GM18517 (cell line): Measurements from ENCODE around the gene JAKMIP1.

Experiments used
- ATAC-seq: cut with Tn5 transposase; IDR thresholded peaks from one replicate; pipeline ENCODE4 v1.9.1; 2021; ENCODE audit warnings: mild to moderate bottlenecking, moderate library complexity; ENCODE audit not compliant: unreplicated experiment

The JAKMIP1 gene

DNA sequence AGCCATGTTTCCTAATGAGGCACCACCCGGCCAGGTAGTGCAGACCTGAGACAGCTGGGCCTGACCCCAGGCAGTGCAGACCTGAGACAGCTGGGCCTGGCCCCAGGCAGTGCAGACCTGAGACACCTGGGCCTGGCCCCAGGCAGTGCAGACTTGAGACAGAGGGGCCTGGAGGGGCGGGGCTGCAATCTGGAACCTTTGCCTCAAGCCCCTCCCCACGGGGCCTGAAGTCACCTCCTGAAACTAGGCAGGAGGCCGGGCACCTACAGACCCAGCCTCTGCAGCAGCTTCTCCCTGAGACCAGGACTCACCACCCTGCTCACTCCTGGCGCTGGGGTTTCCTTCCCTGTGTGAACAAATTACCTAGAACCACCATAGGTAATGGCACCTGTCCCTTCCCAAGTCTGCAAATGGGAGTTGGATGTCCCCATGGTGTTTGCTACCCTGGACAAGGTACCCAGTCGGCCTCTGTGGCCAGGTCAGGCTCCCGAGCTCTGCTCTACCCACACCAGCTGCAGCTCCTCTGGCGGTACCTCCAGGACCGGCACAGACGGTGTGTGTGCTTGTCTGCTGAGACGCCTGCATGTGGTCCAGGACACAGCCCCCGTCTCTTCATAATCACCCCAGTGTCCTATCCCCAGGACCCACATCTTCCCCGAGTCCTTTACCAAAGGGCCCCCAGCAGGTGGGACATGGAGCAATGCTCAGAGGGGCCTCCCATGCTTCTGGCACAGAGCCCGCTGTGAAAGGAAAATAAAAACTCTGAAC is 129.0 kb downstream of the JAKMIP1 start:
- no peak for ATAC-seq

DNA sequence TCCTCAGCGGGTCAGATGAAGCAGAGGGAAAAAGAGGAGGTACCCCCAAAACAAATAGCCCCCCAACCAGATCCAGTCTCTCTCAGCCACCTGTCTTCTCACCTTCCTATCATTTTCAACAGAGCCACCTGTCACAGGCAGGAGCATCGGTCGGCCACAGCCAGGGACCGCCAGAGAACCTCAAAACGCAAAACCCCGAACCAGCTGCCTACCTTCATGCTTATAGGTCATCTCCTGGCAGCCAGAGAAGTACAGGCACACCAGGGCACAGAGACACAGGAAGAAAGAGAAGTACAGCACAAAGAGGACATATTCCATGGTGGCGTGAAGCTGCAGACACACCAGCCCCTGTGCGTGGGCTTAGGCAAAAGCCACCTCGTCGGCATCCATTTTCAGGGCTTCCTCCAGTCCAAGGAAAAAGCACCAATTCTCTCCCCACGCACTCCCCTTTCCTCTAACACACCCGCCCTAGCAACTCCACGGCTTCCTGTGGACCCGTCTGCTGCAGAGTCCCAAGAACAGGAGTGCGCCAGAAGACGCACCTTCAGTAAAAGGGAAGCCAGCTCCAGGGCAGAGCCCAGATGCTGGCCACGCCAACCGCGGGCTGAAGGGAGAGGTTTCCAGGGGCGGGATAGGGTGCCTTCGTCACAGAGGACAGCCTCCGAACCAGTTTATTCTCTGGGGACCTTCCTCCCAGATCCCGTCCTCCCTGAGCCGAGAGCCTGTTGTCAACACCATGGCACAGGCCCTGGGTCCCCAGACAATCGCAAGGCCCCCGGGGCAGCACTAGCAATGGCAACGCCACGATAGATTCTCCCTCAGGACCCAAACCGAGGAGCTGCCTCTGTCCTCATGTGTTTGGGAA is 130.3 kb downstream of the JAKMIP1 start:
- no peak for ATAC-seq

DNA sequence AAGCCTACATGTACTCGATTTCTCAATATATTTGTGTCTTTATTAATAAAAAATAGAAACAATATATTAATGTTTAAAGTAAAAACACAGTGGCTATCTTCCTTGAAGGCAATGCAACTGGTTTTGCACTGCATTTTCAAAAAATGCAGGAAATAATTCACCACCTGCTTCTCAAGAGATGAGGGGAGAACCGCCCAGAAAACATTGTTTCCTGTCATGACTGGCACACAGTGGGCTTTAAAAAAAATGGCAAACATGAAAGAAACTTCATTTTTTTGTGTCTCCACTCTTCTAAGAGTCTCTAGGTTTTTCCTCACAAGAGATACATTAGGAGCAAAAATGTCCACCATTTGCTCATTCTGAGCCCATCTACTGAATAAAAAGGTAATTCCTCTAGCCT is 131.4 kb downstream of the JAKMIP1 start:
- ATAC-seq: no peak

DNA sequence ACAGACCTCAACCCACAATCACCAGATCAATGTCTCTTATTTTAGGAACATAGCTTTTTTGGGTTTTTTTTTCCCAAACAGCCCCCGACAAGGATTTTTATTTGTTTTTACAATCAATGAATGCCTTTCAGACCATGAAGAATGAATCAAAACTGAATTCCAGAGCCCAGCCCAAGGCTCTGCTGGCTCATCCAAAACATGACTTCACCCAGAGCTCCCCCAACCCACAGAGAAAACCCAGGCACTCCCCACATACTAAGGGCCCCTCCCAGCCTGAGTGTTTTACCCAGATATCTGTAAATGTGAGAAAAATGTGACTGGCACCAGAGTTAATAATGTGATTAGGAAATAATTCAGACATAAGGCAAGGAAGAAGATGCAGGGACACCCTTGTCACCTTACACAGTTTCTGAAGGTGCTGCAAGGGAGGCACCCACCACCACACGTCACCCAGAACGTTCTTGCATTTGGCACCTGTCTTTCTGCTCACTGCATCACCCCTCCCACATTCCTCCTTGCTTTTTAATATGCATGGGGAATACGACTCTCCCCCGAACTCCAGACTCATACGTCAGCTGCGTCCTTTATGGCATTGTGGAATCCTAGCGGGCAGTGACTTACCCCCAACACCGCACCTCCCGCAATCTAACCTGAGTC is 134.3 kb downstream of the JAKMIP1 start:
- ATAC-seq: no peak

DNA sequence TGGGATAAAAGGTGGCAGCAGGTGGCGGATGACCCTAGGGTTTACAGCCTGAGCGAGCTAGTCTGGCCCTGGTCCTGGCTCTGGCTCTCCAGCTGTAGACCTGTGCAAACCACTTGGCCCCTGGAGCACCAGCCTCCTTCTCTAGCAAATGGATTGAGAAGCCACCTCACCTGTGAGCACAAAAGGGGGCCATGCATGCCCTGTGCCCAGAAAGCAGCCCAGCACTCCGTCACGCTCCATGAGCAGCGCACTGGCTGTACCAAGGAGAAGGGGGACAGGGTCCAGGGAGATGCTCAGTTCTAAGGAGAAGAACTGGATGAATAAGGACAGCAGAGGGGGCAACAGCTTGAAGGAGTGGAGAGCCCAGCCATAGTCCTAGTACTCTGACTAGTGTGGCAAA is 135.2 kb downstream of the JAKMIP1 start:
- ATAC-seq: no peak

DNA sequence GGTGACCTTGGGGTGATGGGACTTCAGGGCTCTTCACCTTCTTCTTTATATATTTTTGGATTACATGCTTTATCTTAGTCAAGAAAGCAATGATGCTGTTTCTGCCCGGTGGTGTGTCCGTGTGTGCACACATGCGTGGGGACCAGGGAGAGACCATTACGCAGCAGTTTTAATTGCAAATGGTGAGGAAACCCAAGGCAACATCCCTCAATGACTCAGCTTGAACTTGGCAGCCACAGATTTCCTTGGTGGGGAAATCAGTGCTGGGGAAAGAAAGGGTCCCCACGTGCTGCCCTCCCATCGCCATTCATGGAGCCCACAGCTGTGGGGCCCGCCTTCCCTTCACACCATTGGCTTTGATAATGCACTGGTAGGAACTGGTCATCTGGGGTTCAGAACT is 136.0 kb downstream of the JAKMIP1 start:
- no peak for ATAC-seq

DNA sequence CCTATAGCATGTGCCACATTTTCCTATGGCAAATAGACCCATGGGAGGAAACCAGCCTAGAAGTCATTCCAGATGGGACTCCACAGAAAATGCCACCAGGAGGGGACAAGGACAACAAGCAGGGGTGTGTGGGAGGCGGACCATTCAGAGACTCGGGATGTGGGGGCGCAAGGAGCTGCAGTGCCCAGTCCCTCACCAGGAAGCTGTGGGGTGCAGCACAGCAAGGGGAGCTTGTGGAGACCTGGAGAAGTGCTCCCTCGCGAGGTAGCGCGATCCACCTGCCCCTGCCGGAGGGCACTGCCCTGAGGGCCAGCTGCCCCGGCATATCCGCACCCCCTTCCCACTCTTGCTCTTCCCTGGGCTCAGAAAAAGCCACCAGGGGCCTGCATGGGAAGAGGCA is 136.7 kb downstream of the JAKMIP1 start:
- ATAC-seq: no peak

DNA sequence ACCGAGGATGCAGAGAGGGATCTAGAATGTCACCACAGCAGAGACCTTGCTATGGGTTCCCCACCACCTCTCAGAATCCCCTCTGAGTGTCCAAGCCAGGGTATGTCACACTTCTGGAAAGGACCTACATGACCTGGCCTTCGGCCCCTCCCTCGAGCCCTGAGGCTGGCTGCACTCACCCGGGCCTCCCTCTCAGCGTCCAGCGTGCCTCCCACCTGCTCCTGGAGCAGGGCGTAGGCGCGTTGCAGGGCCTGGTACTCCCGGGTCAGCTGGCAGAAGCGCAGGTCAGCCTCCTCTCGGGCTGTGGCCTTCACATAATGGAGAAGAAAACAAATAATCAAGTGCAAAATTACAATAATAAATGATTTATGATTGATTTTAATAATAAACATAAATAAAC is 138.2 kb downstream of the JAKMIP1 start:
- ATAC-seq: no peak

DNA sequence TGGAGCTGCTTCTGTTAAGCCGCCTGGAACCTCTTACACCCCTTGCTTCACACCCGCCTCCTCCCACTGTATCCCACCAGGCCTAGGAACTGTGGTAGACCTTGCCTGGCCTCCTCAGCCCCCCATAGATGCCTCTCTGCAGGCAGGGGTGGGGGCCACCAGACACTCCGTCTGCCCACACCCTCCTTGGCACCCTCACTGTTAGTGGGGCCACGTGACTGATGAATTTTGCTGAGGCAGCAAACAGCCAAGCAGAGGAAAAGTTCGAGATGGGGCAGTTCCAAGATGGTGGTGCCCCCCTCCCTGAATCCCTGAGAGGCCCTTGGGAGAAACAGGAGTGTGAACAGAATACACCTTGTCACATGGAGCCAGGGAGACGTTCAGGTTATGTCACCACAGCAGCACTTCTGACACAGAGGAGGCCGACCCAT is 141.0 kb downstream of the JAKMIP1 start:
- ATAC-seq: no peak

DNA sequence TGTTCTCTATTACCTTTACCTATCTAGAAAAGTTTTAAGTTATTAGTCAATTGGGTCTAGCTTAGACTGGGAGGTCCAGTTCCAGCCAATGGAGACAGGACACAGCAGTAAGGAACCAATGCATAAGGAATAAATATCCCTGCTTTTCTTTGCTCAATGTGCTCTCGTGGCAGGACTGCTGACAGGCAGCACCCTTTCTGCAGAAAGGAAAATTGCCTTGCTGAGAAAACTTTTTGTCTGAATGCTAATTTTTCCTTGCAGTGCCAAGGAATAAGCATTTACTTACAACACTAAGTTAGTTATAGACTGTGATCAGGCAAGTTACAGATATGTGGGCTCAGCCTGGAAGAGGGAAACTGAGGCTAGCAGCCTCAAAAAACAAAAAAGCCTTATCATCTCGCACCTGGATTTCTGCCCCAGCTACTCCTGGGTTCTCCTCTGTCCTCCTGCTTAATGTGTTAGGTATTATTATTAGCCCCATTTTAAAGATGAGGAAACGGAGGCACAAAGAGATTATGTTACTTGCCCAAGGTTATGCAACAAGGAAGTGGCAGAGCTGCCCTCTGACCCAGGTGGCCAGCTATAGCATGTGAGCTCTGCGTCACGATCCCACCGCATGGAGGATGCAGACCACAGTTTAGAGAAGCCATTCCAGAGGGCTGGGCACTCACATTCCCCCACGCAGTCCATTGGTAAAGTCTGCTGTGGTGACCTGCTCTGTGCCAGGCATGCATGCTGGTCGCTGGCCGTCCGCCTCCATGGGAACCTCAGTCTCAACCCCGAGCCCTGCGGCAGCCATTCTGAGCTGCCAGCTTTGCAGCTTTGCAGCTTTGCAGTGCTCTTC is 141.6 kb downstream of the JAKMIP1 start:
- ATAC-seq: no peak

DNA sequence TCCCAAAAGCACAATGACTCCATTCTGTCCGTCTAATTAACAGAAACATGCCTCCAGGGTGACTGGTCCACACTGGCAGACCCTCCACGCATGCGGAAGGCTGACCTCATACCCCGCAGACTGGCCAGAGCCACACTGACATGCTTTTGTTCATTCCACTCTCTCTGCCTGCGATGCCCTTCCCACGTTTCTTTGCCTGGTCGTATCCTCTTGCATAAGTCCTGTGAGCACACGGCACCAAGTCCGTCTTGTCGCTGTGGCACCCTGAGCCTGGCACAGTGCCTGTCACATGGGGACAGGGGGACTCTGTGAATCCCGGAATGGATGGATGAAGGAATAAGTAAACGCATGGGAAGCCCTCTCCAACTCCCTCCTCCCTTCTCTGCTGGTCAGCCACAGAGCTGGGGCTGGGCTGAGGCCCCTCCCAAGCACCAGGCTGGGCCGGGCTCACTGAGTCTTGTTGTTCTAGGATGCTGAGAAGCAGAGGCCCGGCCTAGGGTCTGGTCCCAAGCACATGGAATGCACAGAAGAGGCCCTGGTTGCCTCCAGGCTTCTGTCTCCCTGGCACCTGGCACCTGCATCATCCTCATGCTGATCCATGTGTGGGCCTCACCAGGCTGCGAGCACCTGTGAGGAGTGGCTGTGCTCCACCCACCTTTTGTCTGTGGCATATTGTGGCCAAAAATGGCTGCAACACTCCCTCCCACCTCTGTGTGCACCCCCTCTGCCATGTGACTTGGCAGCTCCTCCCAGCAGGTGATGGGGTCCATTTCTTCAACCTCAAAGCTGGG is 143.2 kb downstream of the JAKMIP1 start:
- no peak for ATAC-seq

DNA sequence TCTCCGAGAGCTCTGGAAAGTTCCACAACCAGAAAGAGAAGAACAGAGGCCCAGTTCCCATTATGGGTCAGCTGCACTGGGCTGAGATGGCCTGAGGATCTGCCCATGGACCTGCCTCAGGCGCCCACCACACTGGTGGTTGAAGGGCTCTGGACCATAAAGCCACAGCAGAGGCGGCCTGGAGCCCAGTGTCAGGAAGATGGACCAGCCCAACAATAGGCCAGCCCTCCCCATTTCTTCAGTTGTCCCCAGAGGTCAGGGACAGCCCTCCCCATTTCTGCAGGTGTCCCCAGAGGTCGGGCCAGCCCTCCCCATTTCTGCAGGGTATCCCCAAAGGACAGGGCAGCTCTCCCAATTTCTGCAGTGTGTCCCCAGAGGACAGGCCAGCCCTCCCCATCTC is 144.9 kb downstream of the JAKMIP1 start:
- ATAC-seq: no peak

DNA sequence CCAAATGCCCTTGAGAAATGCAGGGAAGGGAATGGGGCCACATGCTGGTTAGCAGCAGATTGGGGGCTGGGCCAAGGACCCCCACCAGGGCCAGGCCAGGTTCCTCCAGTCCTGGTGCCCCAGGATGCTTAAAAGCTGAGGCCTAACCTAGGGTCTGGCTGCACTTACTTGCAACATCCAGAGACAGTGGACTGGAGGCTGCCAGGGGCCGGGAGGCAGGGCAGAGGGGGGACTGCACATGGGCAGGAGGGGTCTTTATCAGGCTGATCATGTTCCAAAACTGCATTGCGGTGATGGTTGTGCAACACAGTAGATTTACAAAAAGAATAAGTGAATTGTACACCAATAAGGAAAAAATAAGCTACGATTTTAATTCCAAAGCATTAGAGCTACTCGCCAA is 145.3 kb downstream of the JAKMIP1 start:
- no peak for ATAC-seq

DNA sequence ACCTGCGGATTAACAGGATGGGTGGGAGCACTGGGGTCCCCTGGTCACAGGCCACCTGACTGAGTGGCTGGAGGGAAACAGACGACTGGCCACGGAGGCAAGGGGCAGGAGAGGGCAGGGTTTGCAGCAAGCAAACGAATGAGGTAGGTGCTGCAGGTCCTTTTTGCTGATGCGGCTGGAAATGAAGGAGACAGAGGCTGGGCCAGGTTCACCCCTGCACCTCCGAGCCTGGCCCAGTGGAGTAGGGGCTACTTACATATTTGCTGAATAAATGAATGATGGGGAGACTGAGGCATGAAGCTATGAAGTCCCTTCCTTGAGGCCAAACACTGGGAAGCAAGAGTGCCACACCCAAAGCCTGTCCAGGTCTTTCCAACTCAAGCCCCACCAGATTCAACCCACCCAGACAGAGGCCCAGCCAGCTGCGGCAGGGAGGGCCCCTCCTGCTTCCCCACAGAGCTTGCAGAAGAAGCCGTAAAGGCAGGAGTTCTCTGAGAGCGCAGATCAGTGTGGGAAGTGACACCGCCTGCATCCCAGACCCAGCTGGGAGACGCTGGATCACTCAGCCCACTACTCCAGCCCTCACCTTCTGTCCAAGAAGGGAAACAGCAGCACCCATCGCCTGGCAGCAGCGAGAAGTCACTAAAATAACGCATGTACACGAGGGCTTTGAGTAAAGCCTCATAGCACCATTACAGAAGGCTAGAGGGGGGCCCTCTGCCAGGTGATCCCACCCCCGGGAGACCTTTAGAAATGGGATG is 146.0 kb downstream of the JAKMIP1 start:
- ATAC-seq: no peak

DNA sequence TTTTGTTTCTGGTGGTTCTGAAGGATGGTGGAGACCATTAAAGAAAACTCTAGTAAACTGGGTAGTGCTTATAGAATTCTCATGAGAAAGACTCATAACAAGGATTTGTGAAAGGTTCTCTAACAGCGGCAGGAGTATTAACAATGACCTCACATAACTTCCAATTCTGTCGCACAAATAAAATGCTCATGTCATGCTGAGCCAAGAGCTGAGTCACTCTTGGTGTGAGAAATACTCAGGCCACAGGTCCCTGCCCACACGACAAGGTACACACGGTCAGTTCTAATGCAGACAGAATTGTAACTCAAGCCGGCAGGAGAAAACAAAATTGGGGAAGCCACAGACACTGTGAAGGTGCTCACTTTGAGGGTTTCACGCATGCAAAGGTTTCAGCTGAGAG is 147.7 kb downstream of the JAKMIP1 start:
- no peak for ATAC-seq

DNA sequence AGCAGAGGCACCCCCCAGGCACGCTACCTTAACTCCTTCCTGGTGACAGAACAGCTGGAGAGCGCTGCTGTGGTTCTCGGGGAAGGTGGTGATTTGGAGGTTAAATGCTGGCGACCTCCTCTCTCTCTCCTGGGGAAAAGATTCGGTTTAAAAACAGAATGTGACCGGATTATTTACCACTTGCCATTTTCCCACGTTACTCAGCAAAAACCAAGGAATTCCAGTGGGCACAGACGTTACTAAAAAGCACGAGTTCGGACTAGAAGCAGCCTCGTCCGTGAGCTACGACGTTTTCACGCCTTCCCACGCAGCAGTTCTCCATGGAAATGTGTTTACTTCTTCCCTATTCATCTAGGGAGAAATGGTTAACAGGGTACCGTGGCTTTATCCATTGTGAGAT is 149.8 kb downstream of the JAKMIP1 start:
- ATAC-seq: no peak

DNA sequence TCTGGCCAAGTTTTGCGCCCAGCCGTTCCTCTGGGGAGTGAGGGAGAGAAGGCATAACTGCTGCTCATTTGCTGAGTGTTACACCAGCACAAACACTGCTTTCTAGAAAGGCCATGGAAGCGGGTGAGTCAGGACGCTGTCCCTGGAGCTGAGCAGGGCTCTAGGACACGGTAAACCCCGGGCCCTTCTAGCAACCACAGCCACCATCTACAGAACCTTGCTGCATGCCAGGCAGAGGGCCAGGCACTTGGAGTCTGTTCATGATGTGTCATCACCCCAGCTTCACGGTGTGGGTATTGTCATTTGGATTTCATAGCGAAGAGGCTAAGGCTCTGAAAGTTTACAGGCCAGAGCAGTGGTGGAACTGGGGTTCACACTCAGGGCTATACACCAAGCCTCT is 150.4 kb downstream of the JAKMIP1 start:
- ATAC-seq: no peak

DNA sequence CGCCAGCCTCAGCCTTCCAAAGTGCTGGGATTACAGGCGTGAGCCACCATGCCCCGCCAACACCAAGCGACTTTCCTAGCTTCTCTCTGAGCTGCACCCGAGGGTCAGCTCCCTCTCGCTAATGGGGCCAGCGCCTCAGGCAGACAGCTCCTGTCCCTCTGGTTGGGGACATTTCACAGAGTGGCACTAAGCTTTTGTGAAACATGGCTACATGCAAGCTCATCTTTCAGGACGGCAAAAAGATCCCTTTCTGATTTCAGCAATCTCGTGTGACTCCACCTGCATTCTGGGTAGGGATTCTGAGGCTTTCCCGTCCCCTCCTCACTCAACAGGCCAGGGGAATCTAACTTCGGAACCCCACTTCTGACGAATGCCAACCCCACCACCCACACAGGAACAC is 151.1 kb downstream of the JAKMIP1 start:
- ATAC-seq: no peak

DNA sequence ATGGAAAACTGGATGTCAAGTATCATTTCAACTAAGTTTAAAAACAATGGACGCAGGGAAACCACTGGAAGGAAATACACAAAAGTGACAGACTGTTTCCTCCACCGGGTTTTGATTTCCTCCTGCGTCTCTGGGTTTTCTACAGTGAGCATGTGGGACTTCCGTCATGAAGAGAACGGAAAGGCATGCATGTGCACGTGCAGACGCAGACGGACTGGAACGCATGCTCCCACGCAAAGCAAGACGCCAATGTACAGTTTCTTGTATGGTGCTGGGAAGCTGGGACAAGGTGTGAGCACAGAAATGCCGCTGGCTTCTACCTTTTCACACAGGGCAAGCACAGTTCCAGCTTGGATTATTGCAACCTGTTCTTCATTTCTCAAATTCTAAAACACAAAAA is 151.8 kb downstream of the JAKMIP1 start:
- ATAC-seq: no peak
